Measurements from ENCODE around the gene FADD.
"Not testable (repeated sequence)": the region's sequence is repeated elsewhere in the genome, so short reads cannot be mapped to it uniquely, and the experiment has no call there.

FADD gene

GRCh38 chr11:70205766-70206165 lies 2.7 kb downstream of the FADD start:
- no peak for DNase-seq

GRCh38 chr11:70206226-70206981 lies 3.3 kb downstream of the FADD start:
- DNase-seq = no peak

DNA sequence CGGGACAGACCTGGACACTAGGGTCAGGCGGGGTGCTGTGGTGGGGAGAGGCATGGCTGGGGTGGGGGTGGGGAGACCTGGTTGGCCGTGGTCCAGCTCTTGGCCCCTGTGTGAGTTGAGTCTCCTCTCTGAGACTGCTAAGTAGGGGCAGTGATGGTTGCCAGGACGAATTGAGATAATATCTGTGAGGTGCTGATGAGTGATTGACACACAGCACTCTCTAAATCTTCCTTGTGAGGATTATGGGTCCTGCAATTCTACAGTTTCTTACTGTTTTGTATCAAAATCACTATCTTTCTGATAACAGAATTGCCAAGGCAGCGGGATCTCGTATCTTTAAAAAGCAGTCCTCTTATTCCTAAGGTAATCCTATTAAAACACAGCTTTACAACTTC lies 3.9 kb downstream of the FADD start:
- no peak for DNase-seq

GRCh38 chr11:70207531-70208131 lies 4.5 kb downstream of the FADD start:
- DNase-seq = no peak

GRCh38 chr11:70209391-70209912 lies 6.4 kb downstream of the FADD start:
- DNase-seq = no peak

DNA sequence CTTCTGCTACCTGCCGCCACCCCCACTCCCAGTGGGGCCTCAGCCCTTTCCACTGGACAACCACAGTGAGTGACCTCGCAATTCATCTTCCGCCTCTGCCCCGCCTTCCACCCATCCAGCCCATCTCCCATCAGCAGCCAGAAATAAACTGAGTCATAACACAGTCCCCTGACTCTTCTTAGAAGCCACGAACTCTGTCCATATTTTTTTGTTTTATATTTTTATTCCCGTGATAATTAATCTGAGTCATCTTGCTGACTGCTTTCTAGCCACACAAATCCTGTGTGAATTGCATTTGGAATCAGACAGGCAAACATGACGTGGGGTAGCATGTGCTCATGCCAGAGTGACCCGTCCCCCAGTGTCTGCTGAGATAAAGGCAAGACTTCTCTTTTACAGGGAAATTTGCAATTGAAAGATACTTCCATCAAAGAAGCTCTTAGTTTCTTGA lies 7.0 kb downstream of the FADD start:
- no peak for DNase-seq

GRCh38 chr11:70210530-70210929 lies 7.4 kb downstream of the FADD start:
- DNase-seq = no peak

- DNase-seq = no peak
Measured at GRCh38 chr11:70212227-70212811, 9.2 kb downstream of the FADD start.

- not testable (repeated sequence) for DNase-seq
Measured at GRCh38 chr11:70217388-70217787, 14.3 kb downstream of the FADD start.

GRCh38 chr11:70218076-70218475 lies 15.0 kb downstream of the FADD start:
- DNase-seq = not testable (repeated sequence)

GRCh38 chr11:70220136-70220535 lies 17.0 kb downstream of the FADD start:
- DNase-seq = no peak

GRCh38 chr11:70220920-70221319 lies 17.8 kb downstream of the FADD start:
- no peak for DNase-seq

- no peak for DNase-seq
Measured at GRCh38 chr11:70225681-70226177, 22.6 kb downstream of the FADD start.

- no peak for DNase-seq
Measured at GRCh38 chr11:70226183-70226582, 23.1 kb downstream of the FADD start.

DNA sequence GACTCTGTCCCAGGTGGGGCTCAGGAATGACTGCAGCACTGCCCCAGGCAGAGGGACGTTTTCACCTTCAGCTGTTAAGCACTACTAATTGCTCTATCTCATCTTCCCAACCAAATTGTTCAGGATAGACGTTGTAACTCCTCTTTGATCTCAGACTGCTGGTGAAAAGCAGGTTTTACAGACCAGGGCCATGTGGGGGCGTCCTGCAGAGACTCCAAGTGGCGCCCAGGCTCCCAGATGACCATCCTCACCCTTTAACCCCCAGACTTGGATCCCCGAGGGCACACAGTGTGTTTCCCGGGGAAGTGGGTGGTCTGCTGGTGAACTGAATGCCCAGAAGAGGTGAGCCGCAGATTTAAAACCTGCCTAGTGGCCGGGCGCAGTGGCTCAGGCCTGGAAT lies 23.9 kb downstream of the FADD start:
- no peak for DNase-seq

- DNase-seq = no peak
Measured at GRCh38 chr11:70229737-70230136, 26.6 kb downstream of the FADD start.

DNA sequence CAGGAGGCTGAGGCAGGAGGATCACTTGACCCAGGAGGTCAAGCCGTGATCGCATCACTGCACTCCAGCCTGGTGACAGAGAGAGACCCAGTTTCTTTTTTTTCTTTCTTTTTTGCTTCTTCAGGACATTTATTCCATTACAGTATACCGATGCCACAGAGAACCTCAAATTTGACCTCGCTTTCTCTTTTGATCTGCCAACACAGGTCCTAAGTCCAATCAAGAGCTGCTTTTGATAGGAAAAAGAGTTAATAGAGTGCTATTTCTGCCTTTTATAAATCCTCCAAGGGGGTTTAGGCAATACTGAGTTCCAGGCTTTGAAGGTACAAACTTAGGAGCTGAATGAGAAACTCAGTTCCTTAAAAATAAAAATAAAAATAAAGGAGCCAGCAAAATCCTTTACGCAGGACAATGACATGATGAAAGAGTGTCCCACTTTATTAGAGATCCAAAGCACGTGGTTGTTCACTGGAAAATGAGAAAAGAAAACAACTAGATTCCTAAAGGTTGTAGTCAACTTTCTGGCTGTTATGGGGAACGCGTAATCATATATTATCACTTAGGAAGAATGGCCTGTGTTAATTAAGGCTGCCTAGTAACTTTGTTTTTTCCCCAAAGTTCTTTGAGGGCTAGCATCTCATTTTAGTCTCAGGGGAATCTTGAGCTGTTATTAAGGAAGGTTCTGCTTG lies 27.2 kb downstream of the FADD start:
- DNase-seq = no peak

- no peak for DNase-seq
Measured at GRCh38 chr11:70230840-70231710, 28.0 kb downstream of the FADD start.

- no peak for DNase-seq
Measured at GRCh38 chr11:70233034-70233433, 29.9 kb downstream of the FADD start.

- no peak for DNase-seq
Measured at GRCh38 chr11:70233511-70233934, 30.4 kb downstream of the FADD start.

DNA sequence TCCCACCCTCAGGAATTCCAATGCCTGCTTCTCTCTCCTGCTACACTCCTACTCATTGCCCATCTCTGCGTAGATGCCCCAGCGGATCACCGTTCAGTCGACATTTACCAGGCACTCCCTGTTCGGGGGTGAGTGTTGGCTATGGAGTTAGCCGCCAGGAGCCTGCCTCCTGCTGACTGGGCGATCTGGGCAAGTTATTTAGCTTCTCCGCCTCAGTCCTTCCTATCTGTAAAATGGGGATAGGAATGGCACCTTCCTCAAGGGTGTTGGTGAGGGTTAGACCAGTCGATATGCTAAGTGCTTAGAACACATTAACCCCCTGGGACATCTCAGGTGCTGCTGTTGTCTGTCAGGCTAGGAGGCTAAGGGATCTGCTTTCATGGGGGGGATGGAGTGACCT lies 30.9 kb downstream of the FADD start:
- DNase-seq = no peak

DNA sequence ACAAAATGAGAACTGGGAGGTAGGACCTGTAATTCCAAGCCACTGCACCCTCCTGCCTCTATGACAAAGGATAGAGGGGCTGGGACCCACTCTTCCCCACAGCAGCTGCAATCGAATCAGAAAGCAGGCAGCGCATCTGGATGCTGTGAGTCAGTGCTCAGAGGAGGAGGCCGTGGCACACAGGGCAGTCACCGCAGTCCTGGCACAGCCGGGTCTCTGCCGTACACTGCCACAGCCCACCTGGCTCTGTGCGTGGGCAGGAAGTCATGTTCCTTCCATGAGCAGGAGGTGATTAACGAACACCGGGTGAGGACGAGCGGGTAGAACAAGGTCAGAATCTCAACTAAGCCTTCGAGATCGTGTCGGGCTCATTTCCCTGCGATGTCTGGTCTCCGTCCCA lies 37.2 kb downstream of the FADD start:
- DNase-seq = no peak
